ENCODE measurements around the gene IKBKE. TPM values are rescaled to one million over a fixed set of nuclear protein-coding genes. Genes with fewer than 3 reads are reported as not detected.

IKBKE gene
- total RNA-seq, 1 donor from 2014 or later = 5.1 TPM

GRCh38 chr1:206512851-206513180, 42.5 kb downstream of the IKBKE start:
- Mint-ChIP-seq H3K27ac (peak overlapping the region; percentile 16), H3K9me3 (ENCODE audit: low read depth) (no peaks in the 10 kb centered on the region), H3K4me1 (ENCODE audit: low read depth) (peaks cover 38% of the 10 kb centered on the region), H3K27me3 (peaks cover 37% of the 10 kb centered on the region), H3K36me3 (ENCODE audit: insufficient read depth) (no peaks in the 10 kb centered on the region), H3K4me3 (ENCODE audit: low read depth) (no peak overlapping the region)
- TF ChIP-seq CTCF (IDR thresholded peaks at IDR 0.05; ENCODE audit: unreplicated experiment) = no peak
- DNase-seq (ENCODE audit: low spot score, unreplicated experiment) = no peak

GRCh38 chr1:206513312-206514111, 43.2 kb downstream of the IKBKE start:
- Mint-ChIP-seq H3K4me1 (ENCODE audit: low read depth) (peaks cover 42% of the 10 kb centered on the region), H3K9me3 (ENCODE audit: low read depth) (no peaks in the 10 kb centered on the region), H3K27ac (no peak overlapping the region), H3K4me3 (ENCODE audit: low read depth) (no peak overlapping the region), H3K36me3 (ENCODE audit: insufficient read depth) (no peaks in the 10 kb centered on the region), H3K27me3 (peaks cover 30% of the 10 kb centered on the region)
- TF ChIP-seq CTCF (IDR thresholded peaks at IDR 0.05; ENCODE audit: unreplicated experiment) = no peak
- no peak for DNase-seq (ENCODE audit: low spot score, unreplicated experiment)

- Mint-ChIP-seq H3K27ac (no peak overlapping the region), H3K9me3 (ENCODE audit: low read depth) (no peaks in the 10 kb centered on the region), H3K4me1 (ENCODE audit: low read depth) (peaks cover 42% of the 10 kb centered on the region), H3K4me3 (ENCODE audit: low read depth) (no peak overlapping the region), H3K27me3 (peaks cover 16% of the 10 kb centered on the region), H3K36me3 (ENCODE audit: insufficient read depth) (no peaks in the 10 kb centered on the region)
- TF ChIP-seq CTCF (IDR thresholded peaks at IDR 0.05; ENCODE audit: unreplicated experiment) = no peak
- DNase-seq (ENCODE audit: low spot score, unreplicated experiment) = no peak
These were observed 44.6 kb downstream of the IKBKE start for GRCh38 chr1:206514813-206515387.

GRCh38 chr1:206516728-206516990, 46.4 kb downstream of the IKBKE start:
- Mint-ChIP-seq H3K9me3 (ENCODE audit: low read depth) (no peaks in the 10 kb centered on the region), H3K27me3 (peaks cover 11% of the 10 kb centered on the region), H3K4me3 (ENCODE audit: low read depth) (no peak overlapping the region), H3K36me3 (ENCODE audit: insufficient read depth) (no peaks in the 10 kb centered on the region), H3K4me1 (ENCODE audit: low read depth) (peaks cover 55% of the 10 kb centered on the region), H3K27ac (no peak overlapping the region)
- DNase-seq (ENCODE audit: low spot score, unreplicated experiment) = no peak
- TF ChIP-seq CTCF (IDR thresholded peaks at IDR 0.05; ENCODE audit: unreplicated experiment) = no peak

- peaks cover 11% of the 10 kb centered on the region for H3K27me3 Mint-ChIP-seq
- no peaks in the 10 kb centered on the region for H3K36me3 Mint-ChIP-seq (ENCODE audit: insufficient read depth)
- H3K9me3 Mint-ChIP-seq (ENCODE audit: low read depth) = no peaks in the 10 kb centered on the region
- no peak for TF ChIP-seq CTCF (IDR thresholded peaks at IDR 0.05; ENCODE audit: unreplicated experiment)
- peak overlapping the region; percentile 65 for H3K4me3 Mint-ChIP-seq (ENCODE audit: low read depth)
- H3K27ac Mint-ChIP-seq = peak overlapping the region; percentile 95
- H3K4me1 Mint-ChIP-seq (ENCODE audit: low read depth) = peaks cover 52% of the 10 kb centered on the region
- DNase-seq (ENCODE audit: low spot score, unreplicated experiment) = no peak
These were observed 47.5 kb downstream of the IKBKE start for GRCh38 chr1:206517784-206518183.
